Body of pancreas (tissue), 4 donors: ENCODE data around the gene MTFR2. TPM values are rescaled to one million over a fixed set of nuclear protein-coding genes. Genes with fewer than 3 reads are reported as not detected.

ENCODE experiments used
- ATAC-seq: fragments of 150-250 bp; one replicate; pipeline ENCODE4 v1.9.1; 2016
- DNase-seq, 4 donors: peaks; one replicate each; pipeline ENCODE4 v3.0.0-alpha.2; 2019
- H3K27ac ChIP-seq, 4 donors: fragments of 200-600 bp; sonication (generic); 1 replicate in 3 of 4; 2 replicates in 1 of 4; pipeline versions ENCODE4 v1.5.1 to v1.6.1; 2016 to 2019; ENCODE audit warnings: mild to moderate bottlenecking in 1 of 4, mixed read lengths in 1 of 4, moderate library complexity in 1 of 4
- H3K27me3 ChIP-seq, 2 donors: fragments of 200-600 bp; sonication (generic); one replicate each; pipeline ENCODE4 v1.6.0; 2016; ENCODE audit warnings: mild to moderate bottlenecking in 1 of 2
- H3K36me3 ChIP-seq, 2 donors: fragments of 200-600 bp; sonication (generic); replicated peaks in 1 of 2; 2 replicates each; pipeline ENCODE4 v1.5.1; 2016; ENCODE audit warnings: low read depth in 2 of 2; ENCODE audit not compliant: insufficient read depth in 1 of 2
- H3K4me1 ChIP-seq: fragments of 200-600 bp; sonication (generic); one replicate; pipeline ENCODE4 v1.6.0; 2016
- H3K4me3 ChIP-seq, 2 donors: fragments of 200-600 bp; sonication (generic); 1 replicate in 1 of 2; 2 replicates in 1 of 2; pipeline ENCODE4 v1.5.1; 2016 to 2019
- H3K9me3 ChIP-seq, 3 donors: fragments of 200-600 bp; sonication (generic); 1 replicate in 2 of 3; 2 replicates in 1 of 3; pipeline ENCODE4 v1.5.1; 2016
- CTCF ChIP-seq, 7 experiments: fragments of 450-650 bp in 4 of 7; fragments of 200-600 bp in 3 of 7; sonication (generic) in 3 of 7; IDR thresholded peaks; one replicate each; pipeline ENCODE4 v1.5.1; 2016 to 2019; ENCODE audit warnings: antibody characterized with exemption in 7 of 7
- POLR2A ChIP-seq, 3 donors: fragments of 450-650 bp; IDR thresholded peaks; one replicate each; pipeline ENCODE4 v1.6.1; 2016; ENCODE audit warnings: antibody characterized with exemption in 3 of 3, mild to moderate bottlenecking in 2 of 3
- WGBS, 2 donors: methylation state at CpG; one replicate each; pipeline ENCODE4 v1.1.5; 2017; 5-methylcytosine and 5-hydroxymethylcytosine counted together
- intact Hi-C: fragments of 100-400 bp; cut with DNase I; formaldehyde crosslinking; loops from one replicate; pipeline ENCODE4 v1.15.1; 2023
- total RNA-seq, 2 donors: library from RNA; depleted of rRNA; stranded (reverse); fragments of >200 nt; gene quantifications; one replicate each; pipeline ENCODE4 v1.1.0, GENCODE V29; 2016

MTFR2 gene
- total RNA-seq, 2 donors from 2014 or later, result 0.78 TPM; not detected in 1

- H3K27ac ChIP-seq, result no peak overlapping the region
- DNase-seq (no peak), ATAC-seq (no peak)
- 65 to 76% methylated on average over 2 of the region's 2 CpGs for WGBS, 2 donors
- intact Hi-C loops, result no loop called here
- H3K36me3 ChIP-seq, result no peaks in the 10 kb centered on the region
- H3K4me3 ChIP-seq, result no peak overlapping the region
- peaks cover 7% of the 10 kb centered on the region for H3K4me1 ChIP-seq
- no peaks in the 10 kb centered on the region for H3K9me3 ChIP-seq
- no peaks in the 10 kb centered on the region for H3K27me3 ChIP-seq
- TF ChIP-seq POLR2A (IDR thresholded peaks at IDR 0.05) (no peak), CTCF (IDR thresholded peaks at IDR 0.05) (no peak)
These were observed 19.8 kb downstream of the MTFR2 start for GRCh38 chr6:136230219-136230853.

- Histone ChIP-seq H3K4me3 (no peak overlapping the region), H3K27me3 (no peaks in the 10 kb centered on the region), H3K36me3 (no peaks in the 10 kb centered on the region), H3K9me3 (no peaks in the 10 kb centered on the region), H3K27ac (no peak overlapping the region), H3K4me1 (peaks cover 7% of the 10 kb centered on the region)
- WGBS, 2 donors, result 66 to 79% methylated on average over 2 of the region's 2 CpGs
- intact Hi-C loops, result loop anchor here (10.0 kb wide), 1 partner anchor 774 kb away; no protein-coding TSS in a partner anchor
- TF ChIP-seq POLR2A (IDR thresholded peaks at IDR 0.05), result no peak
- no peak for TF ChIP-seq CTCF (IDR thresholded peaks at IDR 0.05)
- DNase-seq (no peak), ATAC-seq (no peak)
These were observed 21.3 kb downstream of the MTFR2 start for GRCh38 chr6:136228814-136229213.

- no peak overlapping the region for H3K27ac ChIP-seq
- ATAC-seq, result peak; percentile 41
- intact Hi-C loops, result loop anchor here (10.0 kb wide), 1 partner anchor 772 kb away; no protein-coding TSS in a partner anchor
These were observed 23.3 kb downstream of the MTFR2 start for GRCh38 chr6:136226674-136227377.

GRCh38 chr6:136226027-136226673 is 24.0 kb downstream of the MTFR2 start:
- DNase-seq (peak; percentile 51 to 65 (median 58)), ATAC-seq (peak; percentile 87)
- Histone ChIP-seq H3K4me1 (peaks cover 7% of the 10 kb centered on the region), H3K36me3 (no peaks in the 10 kb centered on the region), H3K4me3 (no peak overlapping the region), H3K27ac (no peak overlapping the region), H3K27me3 (no peaks in the 10 kb centered on the region), H3K9me3 (no peaks in the 10 kb centered on the region)
- intact Hi-C loops, result loop anchor here (10.0 kb wide), 1 partner anchor 771 kb away; no protein-coding TSS in a partner anchor
- WGBS, 2 donors, result 7 to 10% methylated on average over 12 of the region's 12 CpGs
- TF ChIP-seq POLR2A (IDR thresholded peaks at IDR 0.05) (no peak), CTCF (IDR thresholded peaks at IDR 0.05) (peak; percentile 99 to 100 (median 99))

More at GRCh38 chr6:136226674-136227377, 23.3 kb downstream of the MTFR2 start:
- Histone ChIP-seq H3K4me1 (peaks cover 7% of the 10 kb centered on the region), H3K9me3 (no peaks in the 10 kb centered on the region), H3K4me3 (no peak overlapping the region), H3K36me3 (no peaks in the 10 kb centered on the region), H3K27me3 (no peaks in the 10 kb centered on the region)
- 76 to 88% methylated on average over 4 of the region's 4 CpGs for WGBS, 2 donors
- no peak for TF ChIP-seq POLR2A (IDR thresholded peaks at IDR 0.05)
- no peak for TF ChIP-seq CTCF (IDR thresholded peaks at IDR 0.05)
- no peak for DNase-seq
